ENCODE results near the gene PLEKHA4.
"Not testable (repeated sequence)": the region's sequence is repeated elsewhere in the genome, so short reads cannot be mapped to it uniquely, and the experiment has no call there.

The PLEKHA4 gene

GRCh38 chr19:48794291-48794690, 74.1 kb downstream of the PLEKHA4 start:
- H3K4me2 ChIP-seq (ENCODE audit: low read depth, low read length, poor library complexity, severe bottlenecking) = no peak overlapping the region
- H3K79me2 ChIP-seq (ENCODE audit: insufficient read depth, low read length) = no peaks in the 10 kb centered on the region
- H3K4me3 ChIP-seq (ENCODE audit: insufficient read depth, low read length, poor library complexity, severe bottlenecking) = no peak overlapping the region
- no peaks in the 10 kb centered on the region for H4K20me1 ChIP-seq (ENCODE audit: low read depth, low read length)
- H3K27ac ChIP-seq (ENCODE audit: low read depth, low read length) = no peak overlapping the region
- no peak overlapping the region for H3K9ac ChIP-seq (ENCODE audit: low read length)
- no peaks in the 10 kb centered on the region for H3K9me2 ChIP-seq (replicated peaks; ENCODE audit: insufficient read depth, low read length)
- no peaks in the 10 kb centered on the region for H3K36me3 ChIP-seq (ENCODE audit: low read length)
- H2AFZ ChIP-seq (ENCODE audit: low read depth, low read length, severe bottlenecking) = no peak overlapping the region
- no peak for TF ChIP-seq EZH2phosphoT487 (conservative IDR thresholded peaks at IDR 0.05; ENCODE audit: low read length)
- TF ChIP-seq CTCF (IDR thresholded peaks at IDR 0.05; ENCODE audit: insufficient read depth, low read length, poor library complexity, severe bottlenecking) = no peak
- no peaks in the 10 kb centered on the region for H3F3A ChIP-seq (ENCODE audit: insufficient read depth)
- no peaks in the 10 kb centered on the region for H3K27me3 ChIP-seq (ENCODE audit: low read length)
- no peaks in the 10 kb centered on the region for H3K9me3 ChIP-seq (ENCODE audit: insufficient read depth, low read length)

- Histone ChIP-seq H3K36me3 (ENCODE audit: low read length) (no peaks in the 10 kb centered on the region), H3K27ac (ENCODE audit: low read depth, low read length) (no peak overlapping the region), H2AFZ (ENCODE audit: low read depth, low read length, severe bottlenecking) (no peak overlapping the region), H3K4me2 (ENCODE audit: low read depth, low read length, poor library complexity, severe bottlenecking) (no peak overlapping the region), H3K4me3 (ENCODE audit: insufficient read depth, low read length, poor library complexity, severe bottlenecking) (no peak overlapping the region), H3K9me3 (ENCODE audit: insufficient read depth, low read length) (no peaks in the 10 kb centered on the region), H4K20me1 (ENCODE audit: low read depth, low read length) (no peaks in the 10 kb centered on the region), H3K9ac (ENCODE audit: low read length) (no peak overlapping the region), H3K9me2 (replicated peaks; ENCODE audit: insufficient read depth, low read length) (no peaks in the 10 kb centered on the region), H3K79me2 (ENCODE audit: insufficient read depth, low read length) (no peaks in the 10 kb centered on the region), H3F3A (ENCODE audit: insufficient read depth) (no peaks in the 10 kb centered on the region), H3K27me3 (ENCODE audit: low read length) (no peaks in the 10 kb centered on the region)
- TF ChIP-seq EZH2phosphoT487 (conservative IDR thresholded peaks at IDR 0.05; ENCODE audit: low read length) (no peak), CTCF (IDR thresholded peaks at IDR 0.05; ENCODE audit: insufficient read depth, low read length, poor library complexity, severe bottlenecking) (no peak)
Observed at GRCh38 chr19:48793271-48793670, 75.1 kb downstream of the PLEKHA4 start.

DNA sequence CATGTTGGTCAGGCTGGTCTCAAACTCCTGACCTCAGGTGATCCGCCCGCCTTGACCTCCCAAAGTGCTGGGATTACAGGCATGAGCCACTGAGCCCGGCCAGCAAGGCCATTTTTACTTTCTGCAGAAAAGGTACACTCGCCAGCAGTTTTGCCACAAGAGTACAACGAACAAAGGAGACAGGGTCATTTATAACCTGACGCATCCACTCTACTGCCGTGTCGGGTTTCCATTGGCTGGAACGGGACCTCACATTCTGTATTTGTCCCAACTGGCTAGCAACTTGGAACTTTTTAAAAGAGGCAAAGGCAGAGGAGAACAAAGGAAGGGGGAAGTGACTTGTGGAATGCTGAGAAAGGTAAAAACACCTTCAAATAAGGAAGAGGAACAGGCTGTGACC, 81.1 kb downstream of the PLEKHA4 start:
- not testable (repeated sequence) for H3F3A ChIP-seq (ENCODE audit: insufficient read depth); H4K20me1 ChIP-seq (ENCODE audit: low read depth, low read length); H3K27ac ChIP-seq (ENCODE audit: low read depth, low read length); H3K9ac ChIP-seq (ENCODE audit: low read length); H3K36me3 ChIP-seq (ENCODE audit: low read length); H3K4me3 ChIP-seq (ENCODE audit: insufficient read depth, low read length, poor library complexity, severe bottlenecking); H3K4me2 ChIP-seq (ENCODE audit: low read depth, low read length, poor library complexity, severe bottlenecking); H3K9me2 ChIP-seq (replicated peaks; ENCODE audit: insufficient read depth, low read length); H2AFZ ChIP-seq (ENCODE audit: low read depth, low read length, severe bottlenecking); H3K9me3 ChIP-seq (ENCODE audit: insufficient read depth, low read length); H3K79me2 ChIP-seq (ENCODE audit: insufficient read depth, low read length); H3K27me3 ChIP-seq (ENCODE audit: low read length)

Data from SU-DHL-6 (cell line).